ENCODE results near the gene ADPGK. TPM values are rescaled to one million over a fixed set of nuclear protein-coding genes. Genes with fewer than 3 reads are reported as not detected.
"Not testable (repeated sequence)": the region's sequence is repeated elsewhere in the genome, so short reads cannot be mapped to it uniquely, and the experiment has no call there.

The ADPGK gene
- total and polyA plus RNA-seq, 4 donors, result 53.9 to 102 (median 92.4) TPM

DNA sequence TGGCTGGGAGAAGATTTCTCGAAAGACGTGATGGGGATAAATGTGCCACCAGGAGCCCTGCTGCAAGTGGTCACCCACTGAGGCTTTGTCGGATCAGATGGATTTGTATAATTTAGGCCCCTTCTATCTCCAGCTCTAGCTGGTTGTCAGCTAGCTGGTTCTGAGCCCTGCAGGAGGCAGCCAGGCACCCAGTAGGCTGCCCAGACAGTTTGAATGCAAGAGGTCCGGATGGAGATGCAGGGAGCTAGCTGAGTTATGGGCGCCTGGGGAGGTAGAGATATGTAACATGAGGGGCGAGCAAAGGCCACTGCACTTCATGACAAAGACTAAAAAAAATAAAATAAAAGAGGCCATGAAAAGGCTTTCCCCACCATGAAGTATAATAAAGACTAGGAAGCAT is 35.1 kb upstream of the ADPGK start:
- Histone ChIP-seq H3K4me3 (no peak overlapping the region), H3K36me3 (ENCODE audit: control insufficient read depth in 4 of 4, insufficient read depth in 4 of 4, low read length in 4 of 4) (no peaks in the 10 kb centered on the region), H3K9me3 (ENCODE audit: control insufficient read depth in 4 of 4, insufficient read depth in 3 of 4, low read length in 3 of 4) (peaks cover 0 to 2% (median 0%) of the 10 kb centered on the region in 4 donors), H3K27ac (ENCODE audit: low read depth in 1 of 2, low read length in 1 of 2) (no peak overlapping the region), H3K27me3 (ENCODE audit: control insufficient read depth in 3 of 3, insufficient read depth in 3 of 3, low read length in 2 of 3) (peaks cover 0 to 2% (median 0%) of the 10 kb centered on the region in 3 donors), H3K9ac (ENCODE audit: insufficient read depth in 1 of 2, low read length in 2 of 2) (no peak overlapping the region), H3K4me1 (ENCODE audit: control insufficient read depth in 5 of 5, insufficient read depth in 5 of 5, low read length in 5 of 5) (no peaks in the 10 kb centered on the region)
- no peak for ATAC-seq (ENCODE audit: insufficient read depth, low FRiP score)
- TF ChIP-seq, protein P1, sequence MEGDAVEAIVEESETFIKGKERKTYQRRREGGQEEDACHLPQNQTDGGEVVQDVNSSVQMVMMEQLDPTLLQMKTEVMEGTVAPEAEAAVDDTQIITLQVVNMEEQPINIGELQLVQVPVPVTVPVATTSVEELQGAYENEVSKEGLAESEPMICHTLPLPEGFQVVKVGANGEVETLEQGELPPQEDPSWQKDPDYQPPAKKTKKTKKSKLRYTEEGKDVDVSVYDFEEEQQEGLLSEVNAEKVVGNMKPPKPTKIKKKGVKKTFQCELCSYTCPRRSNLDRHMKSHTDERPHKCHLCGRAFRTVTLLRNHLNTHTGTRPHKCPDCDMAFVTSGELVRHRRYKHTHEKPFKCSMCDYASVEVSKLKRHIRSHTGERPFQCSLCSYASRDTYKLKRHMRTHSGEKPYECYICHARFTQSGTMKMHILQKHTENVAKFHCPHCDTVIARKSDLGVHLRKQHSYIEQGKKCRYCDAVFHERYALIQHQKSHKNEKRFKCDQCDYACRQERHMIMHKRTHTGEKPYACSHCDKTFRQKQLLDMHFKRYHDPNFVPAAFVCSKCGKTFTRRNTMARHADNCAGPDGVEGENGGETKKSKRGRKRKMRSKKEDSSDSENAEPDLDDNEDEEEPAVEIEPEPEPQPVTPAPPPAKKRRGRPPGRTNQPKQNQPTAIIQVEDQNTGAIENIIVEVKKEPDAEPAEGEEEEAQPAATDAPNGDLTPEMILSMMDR (IDR thresholded peaks at IDR 0.05; ENCODE audit: control extremely low read depth, extremely low read depth), result no peak
- DNase-seq, result no peak
- WGBS, 2 donors, result 89 to 94% methylated on average over 6 of the region's 6 CpGs

DNA sequence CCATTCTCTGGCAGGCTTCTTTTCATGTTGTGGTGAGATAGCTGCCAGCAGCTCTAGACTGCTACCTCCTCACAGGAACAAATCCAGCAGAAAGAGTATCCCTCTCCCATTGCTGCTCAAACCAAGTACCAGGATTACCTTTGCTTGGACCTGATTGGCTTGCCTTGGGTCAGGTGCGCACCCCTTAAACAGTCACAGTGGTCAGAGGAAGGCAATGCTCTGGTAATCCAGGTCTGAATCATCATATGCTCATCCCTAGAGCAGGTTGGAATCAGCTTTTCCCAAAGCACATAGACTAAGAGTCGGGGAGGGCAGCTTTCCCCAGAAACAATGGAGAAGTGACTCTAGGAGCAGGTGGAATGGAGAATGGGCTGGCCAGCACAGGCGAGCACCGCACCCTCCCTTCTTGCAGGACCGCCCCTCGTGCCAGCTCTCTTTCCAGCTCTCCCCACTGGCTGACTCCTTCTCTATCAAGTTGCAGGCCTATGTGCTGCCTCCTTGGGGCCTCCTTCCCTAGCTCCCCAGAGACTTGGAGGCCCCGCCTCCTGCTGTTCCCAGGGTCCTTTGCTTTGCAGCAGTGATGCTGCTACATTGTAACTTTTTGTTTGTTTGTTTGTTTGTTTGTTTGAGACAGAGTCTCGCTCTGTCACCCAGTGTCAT is 29.9 kb upstream of the ADPGK start:
- ATAC-seq (ENCODE audit: insufficient read depth, low FRiP score), result no peak
- Histone ChIP-seq H3K27ac (ENCODE audit: low read depth in 1 of 2, low read length in 1 of 2) (no peak overlapping the region), H3K27me3 (ENCODE audit: control insufficient read depth in 3 of 3, insufficient read depth in 3 of 3, low read length in 2 of 3) (no peaks in the 10 kb centered on the region), H3K36me3 (ENCODE audit: control insufficient read depth in 4 of 4, insufficient read depth in 4 of 4, low read length in 4 of 4) (no peaks in the 10 kb centered on the region), H3K4me3 (no peak overlapping the region), H3K9ac (ENCODE audit: insufficient read depth in 1 of 2, low read length in 2 of 2) (no peak overlapping the region), H3K9me3 (ENCODE audit: control insufficient read depth in 4 of 4, insufficient read depth in 3 of 4, low read length in 3 of 4) (peaks cover 0 to 3% (median 0%) of the 10 kb centered on the region in 4 donors), H3K4me1 (ENCODE audit: control insufficient read depth in 5 of 5, insufficient read depth in 5 of 5, low read length in 5 of 5) (no peaks in the 10 kb centered on the region)
- TF ChIP-seq, protein P1 (IDR thresholded peaks at IDR 0.05; ENCODE audit: control extremely low read depth, extremely low read depth), result no peak
- 77 to 89% methylated on average over 8 of the region's 8 CpGs for WGBS, 2 donors
- DNase-seq, result no peak

DNA sequence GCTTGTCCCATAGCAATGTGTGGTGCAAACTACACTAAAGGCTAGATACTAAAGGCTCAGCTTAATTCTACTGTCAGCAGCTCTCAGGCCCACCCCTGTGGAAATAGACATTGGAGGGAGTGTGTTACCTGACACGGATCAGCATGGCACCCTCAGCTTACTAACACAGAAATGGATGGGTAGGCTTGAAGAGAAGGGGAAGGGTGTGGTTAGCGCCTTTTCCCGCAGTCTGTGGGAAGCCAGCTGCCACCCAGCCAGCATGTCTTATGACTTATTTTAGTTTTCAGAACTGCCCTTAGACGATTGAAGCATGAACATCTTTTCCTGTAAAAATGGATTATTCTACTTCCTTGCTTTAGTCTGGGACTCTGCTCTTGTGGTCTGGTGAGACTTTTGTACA is 25.8 kb upstream of the ADPGK start:
- peaks cover 0 to 3% (median 0%) of the 10 kb centered on the region in 4 donors for H3K9me3 ChIP-seq (ENCODE audit: control insufficient read depth in 4 of 4, insufficient read depth in 3 of 4, low read length in 3 of 4)
- TF ChIP-seq, protein P1 (IDR thresholded peaks at IDR 0.05; ENCODE audit: control extremely low read depth, extremely low read depth), result no peak
- WGBS, 2 donors, result 42 to 58% methylated on average over 4 of the region's 4 CpGs
- DNase-seq, result no peak
- H3K27me3 ChIP-seq (ENCODE audit: control insufficient read depth in 3 of 3, insufficient read depth in 3 of 3, low read length in 2 of 3), result no peaks in the 10 kb centered on the region
- no peaks in the 10 kb centered on the region for H3K4me1 ChIP-seq (ENCODE audit: control insufficient read depth in 5 of 5, insufficient read depth in 5 of 5, low read length in 5 of 5)
- H3K27ac ChIP-seq (ENCODE audit: low read depth in 1 of 2, low read length in 1 of 2), result no peak overlapping the region
- H3K9ac ChIP-seq (ENCODE audit: insufficient read depth in 1 of 2, low read length in 2 of 2), result no peak overlapping the region
- H3K4me3 ChIP-seq, result no peak overlapping the region
- no peak for ATAC-seq (ENCODE audit: insufficient read depth, low FRiP score)
- no peaks in the 10 kb centered on the region for H3K36me3 ChIP-seq (ENCODE audit: control insufficient read depth in 4 of 4, insufficient read depth in 4 of 4, low read length in 4 of 4)

DNA sequence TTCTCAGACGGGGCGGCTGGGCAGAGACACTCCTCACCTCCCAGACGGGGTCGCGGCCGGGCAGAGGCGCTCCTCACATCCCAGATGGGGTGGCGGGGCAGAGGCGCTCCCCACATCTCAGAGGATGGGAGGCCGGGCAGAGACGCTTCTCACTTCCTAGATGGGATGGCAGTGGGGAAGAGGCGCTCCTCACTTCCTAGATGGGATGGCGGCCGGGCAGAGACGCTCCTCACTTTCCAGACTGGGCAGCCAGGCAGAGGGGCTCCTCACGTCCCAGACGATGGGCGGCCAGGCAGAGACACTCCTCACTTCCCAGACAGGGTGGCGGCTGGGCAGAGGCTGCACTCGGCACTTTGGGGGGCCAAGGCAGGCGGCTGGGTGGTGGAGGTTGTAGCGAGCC is 23.8 kb upstream of the ADPGK start:
- not testable (repeated sequence) for H3K4me3 ChIP-seq; H3K4me1 ChIP-seq (ENCODE audit: control insufficient read depth in 5 of 5, insufficient read depth in 5 of 5, low read length in 5 of 5); ATAC-seq (ENCODE audit: insufficient read depth, low FRiP score); H3K27ac ChIP-seq (ENCODE audit: low read depth in 1 of 2, low read length in 1 of 2); H3K9ac ChIP-seq (ENCODE audit: insufficient read depth in 1 of 2, low read length in 2 of 2); H3K9me3 ChIP-seq (ENCODE audit: control insufficient read depth in 4 of 4, insufficient read depth in 3 of 4, low read length in 3 of 4); DNase-seq; H3K27me3 ChIP-seq (ENCODE audit: control insufficient read depth in 3 of 3, insufficient read depth in 3 of 3, low read length in 2 of 3); H3K36me3 ChIP-seq (ENCODE audit: control insufficient read depth in 4 of 4, insufficient read depth in 4 of 4, low read length in 4 of 4)
- WGBS, 2 donors, result 94 to 98% methylated on average over 11 to 22 of the region's 22 CpGs
